ENCODE measurements around the gene CACNA1D.

GRCh38 chr3:53730576-53730975 lies 236.2 kb downstream of the CACNA1D start:
- TF ChIP-seq POLR2AphosphoS5 (IDR thresholded peaks at IDR 0.05) (no peak), CTCF (IDR thresholded peaks at IDR 0.05) (no peak), EP300 (IDR thresholded peaks at IDR 0.05) (no peak)
